GM08714 (cell line): ENCODE measurements around the gene PHKA2.

Experiments used
- H3K4me3 ChIP-seq: fragments of 200-500 bp; sonication (Bioruptor generic); 2 replicates; pipeline ENCODE4 v1.5.1; 2014; ENCODE audit warnings: mild to moderate bottlenecking, low read length, inconsistent platforms
- ZNF274 ChIP-seq: IDR thresholded peaks from 2 replicates; pipeline ENCODE4 v1.6.1; 2012; ENCODE audit warnings: mild to moderate bottlenecking, low read depth, low read length

Gene PHKA2

GRCh38 chrX:18961686-18962085 is 22.2 kb downstream of the PHKA2 start:
- TF ChIP-seq ZNF274: no peak
- no peak overlapping the region for H3K4me3 ChIP-seq

GRCh38 chrX:18956303-18957032 is 27.4 kb downstream of the PHKA2 start:
- TF ChIP-seq ZNF274: no peak
- H3K4me3 ChIP-seq: no peak overlapping the region

- no peak overlapping the region for H3K4me3 ChIP-seq
- TF ChIP-seq ZNF274: no peak
Measured at GRCh38 chrX:18955676-18956075, 28.2 kb downstream of the PHKA2 start.

- no peak for TF ChIP-seq ZNF274
- no peak overlapping the region for H3K4me3 ChIP-seq
Measured at GRCh38 chrX:18951032-18951431, 32.9 kb downstream of the PHKA2 start.

GRCh38 chrX:18949944-18950301 is 34.0 kb downstream of the PHKA2 start:
- no peak for TF ChIP-seq ZNF274
- H3K4me3 ChIP-seq: no peak overlapping the region

GRCh38 chrX:18949291-18949943 is 34.5 kb downstream of the PHKA2 start:
- TF ChIP-seq ZNF274: no peak
- H3K4me3 ChIP-seq: no peak overlapping the region

- TF ChIP-seq ZNF274: no peak
- no peak overlapping the region for H3K4me3 ChIP-seq
Measured at GRCh38 chrX:18946611-18947010, 37.3 kb downstream of the PHKA2 start.

- no peak overlapping the region for H3K4me3 ChIP-seq
- TF ChIP-seq ZNF274: no peak
Measured at GRCh38 chrX:18946157-18946556, 37.8 kb downstream of the PHKA2 start.

- H3K4me3 ChIP-seq: no peak overlapping the region
- no peak for TF ChIP-seq ZNF274
Measured at GRCh38 chrX:18945483-18945882, 38.4 kb downstream of the PHKA2 start.

GRCh38 chrX:18944482-18944881 is 39.4 kb downstream of the PHKA2 start:
- H3K4me3 ChIP-seq: no peak overlapping the region
- TF ChIP-seq ZNF274: no peak

GRCh38 chrX:18941896-18942295 is 42.0 kb downstream of the PHKA2 start:
- no peak overlapping the region for H3K4me3 ChIP-seq
- no peak for TF ChIP-seq ZNF274

- no peak overlapping the region for H3K4me3 ChIP-seq
- no peak for TF ChIP-seq ZNF274
Measured at GRCh38 chrX:18938710-18939109, 45.2 kb downstream of the PHKA2 start.

- H3K4me3 ChIP-seq: no peak overlapping the region
- TF ChIP-seq ZNF274: no peak
Measured at GRCh38 chrX:18937173-18937572, 46.7 kb downstream of the PHKA2 start.

GRCh38 chrX:18935893-18936292 is 48.0 kb downstream of the PHKA2 start:
- no peak overlapping the region for H3K4me3 ChIP-seq
- no peak for TF ChIP-seq ZNF274

- no peak overlapping the region for H3K4me3 ChIP-seq
- TF ChIP-seq ZNF274: no peak
Measured at GRCh38 chrX:18934708-18935107, 49.2 kb downstream of the PHKA2 start.
